Femur (tissue), 1 donor: Measurements from ENCODE around the gene IRAK3.

Source experiments
- DNase-seq: peaks from one replicate; pipeline ENCODE4 v3.0.0-alpha.2; 2017

IRAK3 gene

DNA sequence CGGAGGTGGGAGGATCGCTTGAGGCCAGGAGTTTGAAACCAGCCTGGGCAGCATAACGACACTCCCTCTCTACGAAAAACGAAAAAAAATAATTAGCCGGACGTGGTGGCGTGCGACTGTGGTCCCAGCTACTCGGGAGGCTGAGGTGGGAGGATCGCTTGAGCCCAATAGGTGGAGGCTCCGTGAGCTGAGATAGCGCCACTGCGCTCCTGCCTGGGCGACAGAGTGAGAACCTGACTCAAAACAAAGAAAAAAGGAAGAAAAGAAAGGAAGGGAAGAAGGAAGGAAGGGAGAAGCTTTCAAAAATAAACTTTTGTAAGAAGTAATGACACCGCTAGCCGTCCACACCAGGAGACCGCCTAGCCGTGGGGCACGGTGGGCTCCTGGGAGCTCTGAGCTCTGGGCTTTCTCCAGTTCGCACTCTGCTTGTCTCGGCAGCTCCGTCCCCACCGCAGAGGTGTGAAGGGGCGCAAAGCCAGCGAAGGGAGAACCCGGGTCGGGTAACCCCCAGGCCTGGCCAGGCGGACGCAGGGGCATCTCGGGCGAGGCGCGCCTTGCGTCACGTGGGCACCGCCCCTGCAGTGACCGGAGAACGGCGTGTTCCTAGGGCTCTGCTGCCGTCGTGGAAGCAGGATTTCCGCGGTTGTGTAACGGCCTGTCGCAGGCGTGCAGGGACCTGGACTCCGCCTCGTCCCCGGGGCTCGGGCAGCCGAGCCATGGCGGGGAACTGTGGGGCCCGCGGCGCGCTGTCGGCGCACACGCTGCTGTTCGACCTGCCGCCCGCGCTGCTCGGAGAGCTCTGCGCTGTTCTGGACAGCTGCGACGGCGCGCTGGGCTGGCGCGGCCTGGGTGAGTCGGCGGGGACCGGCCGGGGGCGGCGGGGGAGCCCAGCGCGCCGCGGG lies at the start of gene IRAK3:
IRAK3 (plus strand) TSS at position 631 of the 902 bp plus-strand sequence; CDS start at position 717, 86 bp downstream.
- DNase-seq: peak; percentile 78

- no peak for DNase-seq
Observed at GRCh38 chr12:66139328-66139727, 49.7 kb upstream of the IRAK3 start.

DNA sequence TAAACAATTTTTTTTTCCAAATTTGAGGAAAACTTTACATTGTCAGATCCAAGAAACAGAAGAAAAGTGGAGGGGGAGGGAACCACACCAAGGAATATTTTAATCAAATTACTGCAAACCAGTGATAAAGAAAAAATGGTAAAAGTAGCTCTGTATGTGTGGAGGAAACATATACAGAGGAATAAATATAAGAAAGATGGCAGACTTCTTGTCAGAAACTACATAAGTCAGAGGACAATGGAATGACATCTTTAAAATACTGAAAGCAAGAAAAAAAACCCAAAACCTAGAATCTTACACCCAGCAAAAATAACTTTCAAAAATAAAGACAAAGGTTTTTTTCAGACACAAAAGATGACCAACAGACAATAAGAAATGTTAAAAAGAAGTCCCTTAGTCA lies 48.3 kb upstream of the IRAK3 start:
- DNase-seq: no peak

DNA sequence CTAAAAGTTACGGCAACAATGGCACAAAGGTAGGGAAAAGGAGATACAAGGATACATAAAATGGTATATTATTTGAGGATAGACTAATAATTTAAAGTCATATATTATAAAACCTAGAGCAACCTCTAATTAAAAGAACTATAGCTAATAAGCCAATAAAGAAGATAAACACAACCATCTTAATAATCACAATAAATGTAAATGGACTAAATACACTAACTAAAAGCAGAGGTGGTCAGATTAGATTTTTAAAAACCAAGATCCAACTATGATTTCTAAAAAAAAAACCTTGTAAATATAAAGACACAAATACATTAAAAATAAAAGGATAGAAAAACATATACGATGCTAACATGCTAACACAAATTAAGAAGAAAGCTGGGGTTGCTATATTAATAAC lies 47.7 kb upstream of the IRAK3 start:
- DNase-seq: no peak

- no peak for DNase-seq
Observed at GRCh38 chr12:66142826-66143225, 46.2 kb upstream of the IRAK3 start.

DNA sequence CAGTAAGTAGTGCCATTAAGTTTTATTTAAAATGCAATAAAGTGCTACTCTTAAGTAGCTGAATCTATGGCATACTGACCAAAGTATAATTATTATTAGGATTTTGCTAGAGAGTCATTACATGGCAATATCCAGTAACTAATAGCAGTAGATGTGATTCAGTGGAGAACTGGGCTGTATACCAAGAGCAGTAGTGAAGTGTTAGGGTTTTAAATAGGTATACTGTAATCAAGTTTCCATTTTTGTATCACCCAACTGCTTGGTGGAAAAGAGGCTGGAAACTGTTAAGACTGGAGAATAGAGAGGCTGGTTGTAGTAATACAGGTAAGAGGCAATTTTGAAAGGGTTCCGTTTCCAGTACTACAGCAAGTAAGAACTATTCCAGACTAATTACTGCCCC lies 45.1 kb upstream of the IRAK3 start:
- no peak for DNase-seq

DNA sequence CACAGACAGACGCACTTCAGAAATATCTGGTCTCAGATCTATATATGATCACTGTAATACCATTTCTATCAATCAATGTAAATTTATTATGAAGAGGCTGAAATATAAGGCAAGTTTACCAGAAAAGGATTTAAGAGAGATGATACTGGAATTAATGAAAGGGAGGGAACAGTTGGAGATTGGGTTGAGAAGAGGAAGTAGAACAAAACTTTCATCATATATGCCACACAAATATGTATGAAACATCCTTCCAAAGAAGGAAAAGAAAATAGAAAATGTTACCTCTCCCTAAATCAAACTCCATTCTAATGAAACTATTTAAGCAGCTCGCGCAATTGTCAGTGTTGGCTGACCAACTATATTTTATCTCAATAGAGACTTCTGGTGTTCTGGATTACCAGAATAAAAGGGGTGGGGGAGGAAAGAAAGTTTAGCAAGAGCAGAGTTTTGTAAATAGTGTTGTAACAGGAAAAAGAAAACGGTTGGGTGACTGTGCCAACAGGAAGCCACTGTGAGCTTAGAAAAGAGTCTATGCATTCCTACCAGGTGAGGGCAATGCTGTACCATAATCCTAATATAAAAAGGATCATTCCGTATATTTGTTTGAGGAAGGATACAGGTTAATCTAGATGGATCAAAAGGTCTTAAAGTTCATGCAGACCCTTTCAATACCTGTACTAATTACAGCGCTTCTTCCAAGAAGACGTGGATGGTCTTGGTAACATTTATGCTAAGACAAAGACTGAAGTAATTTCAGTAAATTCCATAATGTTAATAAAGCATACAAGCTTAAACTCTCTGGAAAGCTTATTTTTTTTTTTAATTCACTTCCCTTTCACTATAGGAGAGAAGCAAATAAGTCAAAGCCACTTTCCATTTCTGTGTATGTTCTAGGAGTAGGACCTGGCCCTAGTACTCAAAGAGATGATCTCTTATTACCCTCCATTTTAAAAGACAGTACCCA lies 43.9 kb upstream of the IRAK3 start:
- DNase-seq: no peak

- no peak for DNase-seq
Observed at GRCh38 chr12:66149702-66150398, 39.2 kb upstream of the IRAK3 start.

GRCh38 chr12:66152732-66153131 lies 36.3 kb upstream of the IRAK3 start:
- DNase-seq: no peak

DNA sequence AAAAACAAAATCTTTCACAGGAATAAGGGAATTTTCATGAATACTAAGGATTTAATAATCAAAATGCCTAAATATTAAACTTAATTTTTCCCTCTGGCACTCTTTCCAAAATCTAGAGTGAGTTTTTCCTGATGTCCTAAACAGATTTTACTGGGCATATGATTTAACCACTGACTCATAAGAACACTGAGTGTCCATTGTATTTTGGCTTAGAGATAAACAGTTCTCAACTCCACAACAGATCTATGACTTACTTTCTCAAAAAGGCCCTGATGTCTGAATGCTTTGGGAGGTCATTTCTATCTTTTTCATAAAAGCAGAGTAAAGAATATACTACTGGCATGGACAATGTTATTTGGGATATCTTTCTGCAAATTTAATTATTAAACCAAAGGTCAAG lies 34.2 kb upstream of the IRAK3 start:
- DNase-seq: no peak

- DNase-seq: no peak
Observed at GRCh38 chr12:66156654-66157053, 32.4 kb upstream of the IRAK3 start.

DNA sequence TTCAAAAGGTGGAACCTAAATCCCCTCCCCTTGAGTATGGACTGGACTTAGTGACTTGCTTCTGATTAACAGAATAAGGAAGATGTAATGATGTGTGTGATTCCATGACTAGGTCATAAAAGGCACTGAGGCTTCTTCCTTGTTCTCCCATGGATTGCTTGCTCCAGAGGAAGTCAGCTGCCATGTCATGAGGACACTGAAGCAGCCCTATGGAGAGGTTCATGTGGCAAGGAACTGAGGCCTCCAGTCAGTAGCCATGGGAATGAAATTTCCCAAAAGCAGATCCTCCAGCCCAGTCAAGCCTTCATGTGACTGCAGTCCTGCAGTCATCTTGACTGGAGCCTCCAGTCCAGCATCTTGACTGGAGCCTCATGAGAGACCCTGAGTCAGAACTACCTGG lies 29.9 kb upstream of the IRAK3 start:
- no peak for DNase-seq

- DNase-seq: no peak
Observed at GRCh38 chr12:66160704-66161103, 28.3 kb upstream of the IRAK3 start.

DNA sequence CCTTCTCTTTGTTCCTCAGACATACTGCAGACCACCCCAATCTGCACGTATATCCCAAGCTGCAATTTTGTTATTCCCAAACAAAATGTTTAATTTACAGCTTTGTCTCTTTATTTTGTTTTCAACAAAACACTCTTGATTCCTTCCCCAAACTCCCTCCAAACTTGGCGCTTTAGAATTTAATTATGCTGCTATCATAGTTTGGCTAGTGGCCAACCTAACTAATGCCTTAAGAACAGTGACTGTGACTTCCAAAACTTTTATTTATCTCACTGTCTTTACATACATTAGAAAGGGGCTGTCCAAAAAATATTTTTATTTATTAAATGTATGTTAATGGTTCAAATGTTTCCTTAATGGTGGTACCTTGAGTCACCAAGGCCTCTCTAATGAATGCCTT lies 26.3 kb upstream of the IRAK3 start:
- DNase-seq: no peak

GRCh38 chr12:66163289-66163688 lies 25.7 kb upstream of the IRAK3 start:
- no peak for DNase-seq

- no peak for DNase-seq
Observed at GRCh38 chr12:66164349-66164821, 24.6 kb upstream of the IRAK3 start.

GRCh38 chr12:66165141-66165540 lies 23.9 kb upstream of the IRAK3 start:
- no peak for DNase-seq

GRCh38 chr12:66166561-66166960 lies 22.5 kb upstream of the IRAK3 start:
- no peak for DNase-seq

- no peak for DNase-seq
Observed at GRCh38 chr12:66168410-66168809, 20.6 kb upstream of the IRAK3 start.

DNA sequence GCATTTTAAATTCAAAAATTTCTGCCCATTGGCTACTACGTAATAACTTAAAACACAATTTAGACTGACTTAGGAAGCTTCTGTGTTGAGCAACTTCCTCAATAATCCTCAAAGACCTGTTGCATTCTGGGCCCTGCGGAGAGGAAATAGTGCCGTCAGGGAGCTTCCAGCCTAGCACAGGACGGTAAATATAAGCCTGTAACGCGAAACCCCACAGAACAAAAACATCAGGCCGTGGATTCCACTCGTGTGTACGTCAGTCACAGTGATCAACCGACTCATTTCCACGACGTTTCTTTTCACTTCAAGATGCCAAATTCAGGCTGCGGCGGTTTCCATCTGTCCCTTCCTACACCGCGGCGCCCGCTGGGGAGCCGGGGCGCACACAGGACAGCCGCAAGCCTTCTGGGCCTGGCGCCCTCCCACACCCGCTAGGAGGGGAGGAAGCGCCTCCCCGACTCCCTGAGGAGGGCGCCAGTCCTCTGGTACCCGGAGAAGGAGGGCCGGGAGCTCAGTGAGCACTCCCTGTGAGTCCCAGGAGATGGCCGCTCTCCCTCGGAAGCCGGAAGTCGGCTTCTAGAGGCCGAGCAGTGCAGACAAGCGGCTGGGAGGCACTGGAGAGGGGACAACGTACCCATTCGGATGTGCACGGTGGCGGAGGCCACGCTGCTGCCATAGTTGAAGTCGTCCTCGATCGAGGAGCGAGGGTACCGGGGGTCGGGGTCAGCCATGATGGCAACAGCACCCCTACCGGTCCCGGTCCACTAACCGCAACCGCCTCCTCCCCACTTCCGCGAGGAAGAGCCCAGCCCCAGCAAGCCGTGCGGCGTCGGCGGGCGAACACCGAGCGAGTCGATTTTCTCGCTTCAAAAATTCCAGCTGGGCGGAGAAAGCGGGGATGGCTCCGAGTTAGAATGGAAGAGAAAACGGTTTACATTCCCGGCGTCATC lies 19.5 kb upstream of the IRAK3 start, which contains the start of gene TMBIM4:
TMBIM4 (minus strand) TSS at position 776 of the 950 bp plus-strand sequence; CDS start at position 731, 45 bp downstream.
- peak; percentile 94 for DNase-seq

GRCh38 chr12:66170606-66171005 lies 18.4 kb upstream of the IRAK3 start:
- DNase-seq: no peak
